NT2/D1 (cell line): Measurements from ENCODE around the gene LDLRAD4.

Experiments used
- DNase-seq: peaks from one replicate; pipeline ENCODE4 v3.0.0-alpha.2; 2011; ENCODE audit warnings: low read depth, low spot score
- H3K27me3 ChIP-seq: 2 replicates; pipeline ENCODE4 v1.6.0; 2011; ENCODE audit warnings: mild to moderate bottlenecking; ENCODE audit not compliant: insufficient read length, insufficient read depth
- H3K36me3 ChIP-seq: 2 replicates; pipeline ENCODE4 v1.6.1; 2011; ENCODE audit warnings: mild to moderate bottlenecking, low read length, mixed read lengths; ENCODE audit not compliant: insufficient read depth, insufficient read length
- H3K4me1 ChIP-seq: 2 replicates; pipeline ENCODE4 v1.5.1; 2011; ENCODE audit not compliant: insufficient read depth, insufficient read length
- H3K4me3 ChIP-seq: 2 replicates; pipeline ENCODE4 v1.5.1; 2011; ENCODE audit warnings: low read depth; ENCODE audit not compliant: insufficient read length
- H3K9ac ChIP-seq: 2 replicates; pipeline ENCODE4 v1.6.0; 2011; ENCODE audit warnings: low read depth; ENCODE audit not compliant: insufficient read length
- H3K9me3 ChIP-seq: 2 replicates; pipeline ENCODE4 v1.5.1; 2011; ENCODE audit warnings: mild to moderate bottlenecking, low read length; ENCODE audit not compliant: insufficient read depth
- SUZ12 ChIP-seq: IDR thresholded peaks from 2 replicates; pipeline ENCODE4 v1.6.1; 2011; ENCODE audit not compliant: insufficient read length, insufficient read depth; ENCODE audit errors: extremely low read depth
- YY1 ChIP-seq: IDR thresholded peaks from 2 replicates; pipeline ENCODE4 v1.6.1; 2011; ENCODE audit not compliant: insufficient read length, insufficient read depth
- ZNF274 ChIP-seq: IDR thresholded peaks from 2 replicates; pipeline ENCODE4 v1.6.1; 2011; ENCODE audit warnings: mild to moderate bottlenecking, low read depth, low read length

Gene LDLRAD4

DNA sequence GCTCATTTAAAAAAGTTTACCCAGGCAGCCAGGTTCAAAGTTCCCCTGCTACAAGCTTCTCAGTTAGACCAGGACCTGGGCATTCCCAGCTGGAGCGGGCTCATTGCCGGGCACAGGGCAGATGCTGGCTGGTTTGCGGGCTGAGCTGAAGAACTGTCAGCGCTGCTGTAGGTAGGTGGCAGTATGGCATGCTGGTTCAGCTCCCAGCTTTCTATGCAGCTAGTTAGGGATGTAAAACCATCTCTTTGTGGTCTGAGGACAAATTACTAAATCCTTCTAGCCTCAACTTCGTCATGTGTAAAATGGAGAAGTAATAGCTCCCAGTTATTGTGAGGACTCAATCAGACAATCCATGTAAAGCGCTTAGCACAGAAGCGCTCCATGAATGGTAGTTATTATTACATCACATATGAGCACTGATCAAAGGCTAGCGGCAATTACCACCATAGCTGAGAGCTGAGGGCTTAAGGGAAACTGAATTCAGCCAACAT, 2.4 kb upstream of the LDLRAD4 start:
- H3K36me3 ChIP-seq: no peaks in the 10 kb centered on the region
- DNase-seq: peak; percentile 43
- H3K4me3 ChIP-seq: no peak overlapping the region
- TF ChIP-seq ZNF274: no peak
- no peak for TF ChIP-seq YY1
- no peak for TF ChIP-seq SUZ12
- peaks cover 29% of the 10 kb centered on the region for H3K27me3 ChIP-seq
- no peaks in the 10 kb centered on the region for H3K9me3 ChIP-seq
- H3K4me1 ChIP-seq: no peaks in the 10 kb centered on the region
- H3K9ac ChIP-seq: no peak overlapping the region

DNA sequence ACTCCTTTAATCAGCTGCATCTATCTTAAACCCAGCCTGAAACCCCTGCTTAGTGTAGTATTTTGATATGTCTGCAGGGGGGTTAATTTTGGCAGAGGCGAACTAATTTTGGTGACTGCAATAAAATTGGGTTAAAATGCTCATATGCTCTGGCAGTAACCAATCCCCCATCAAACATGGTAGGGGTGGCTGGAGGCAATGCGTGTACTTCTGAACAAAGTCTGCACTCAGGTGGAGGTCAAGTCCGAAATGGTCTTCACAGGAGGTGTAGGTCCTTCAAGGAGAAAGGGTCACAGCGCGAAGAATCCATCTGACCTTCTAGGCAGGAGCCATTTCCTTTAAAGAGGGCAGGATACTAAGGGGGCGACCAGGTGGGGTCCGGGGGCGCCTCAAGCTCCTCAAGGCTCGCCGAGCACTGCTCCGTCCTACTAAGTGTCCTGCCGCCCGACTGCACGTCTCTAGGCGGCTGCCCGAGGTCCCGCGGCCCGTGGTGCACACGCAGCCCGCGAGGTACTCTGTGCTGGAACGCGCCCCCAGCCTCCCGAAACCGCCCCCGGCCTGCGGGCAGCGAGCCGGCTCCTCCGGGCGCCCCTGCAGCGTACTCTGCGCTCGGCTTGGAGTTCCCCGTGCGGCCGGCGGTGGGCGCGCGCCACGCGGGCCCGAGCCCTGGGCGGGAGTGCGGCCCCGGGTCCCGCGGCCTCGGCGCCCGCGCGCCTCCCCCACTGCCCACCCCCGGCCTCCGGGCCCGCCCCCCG, 1.7 kb upstream of the LDLRAD4 start:
- Histone ChIP-seq H3K4me1 (no peaks in the 10 kb centered on the region), H3K27me3 (peaks cover 29% of the 10 kb centered on the region), H3K9me3 (no peaks in the 10 kb centered on the region), H3K9ac (peak overlapping the region; percentile 50), H3K4me3 (peak overlapping the region; percentile 62), H3K36me3 (no peaks in the 10 kb centered on the region)
- DNase-seq: no peak
- TF ChIP-seq YY1 (no peak), SUZ12 (no peak), ZNF274 (no peak)

- no peak for DNase-seq
- H3K27me3 ChIP-seq: peaks cover 29% of the 10 kb centered on the region
- peak overlapping the region; percentile 74 for H3K9ac ChIP-seq
- peak overlapping the region; percentile 62 for H3K4me3 ChIP-seq
- TF ChIP-seq YY1 (no peak), ZNF274 (no peak), SUZ12 (no peak)
- peaks cover 2% of the 10 kb centered on the region for H3K4me1 ChIP-seq
- no peaks in the 10 kb centered on the region for H3K36me3 ChIP-seq
- H3K9me3 ChIP-seq: no peaks in the 10 kb centered on the region
These were observed 1.0 kb upstream of the LDLRAD4 start for GRCh38 chr18:13217466-13217961.

- Histone ChIP-seq H3K9ac (peak overlapping the region; percentile 74), H3K9me3 (no peaks in the 10 kb centered on the region), H3K27me3 (peaks cover 29% of the 10 kb centered on the region), H3K4me1 (peaks cover 2% of the 10 kb centered on the region), H3K36me3 (no peaks in the 10 kb centered on the region), H3K4me3 (peak overlapping the region; percentile 62)
- TF ChIP-seq YY1 (no peak), SUZ12 (no peak), ZNF274 (no peak)
- DNase-seq: no peak
These were observed 591 bp upstream of the LDLRAD4 start for GRCh38 chr18:13217971-13218367.

DNA sequence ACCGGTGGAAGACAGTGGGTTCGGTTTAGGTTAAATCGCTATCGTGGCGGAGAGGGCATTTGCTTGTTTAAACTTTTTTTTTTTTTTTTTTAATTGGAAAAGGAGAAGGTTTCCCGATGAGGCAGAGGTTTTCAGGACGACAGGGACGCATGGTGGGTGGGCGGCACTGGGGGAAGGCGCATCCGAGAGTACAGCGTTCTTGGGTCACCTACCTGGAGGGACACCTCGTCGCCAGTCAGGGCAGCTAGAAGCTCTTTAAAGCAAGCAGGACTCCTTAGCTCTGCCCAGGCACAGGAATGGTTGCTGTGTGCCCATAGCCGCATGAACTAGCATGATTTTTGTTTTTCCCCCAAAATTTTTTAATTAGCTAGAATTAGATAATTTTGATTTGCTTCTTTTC, 437 bp downstream of the LDLRAD4 start:
- Histone ChIP-seq H3K4me1 (peaks cover 2% of the 10 kb centered on the region), H3K36me3 (no peaks in the 10 kb centered on the region), H3K9ac (peak overlapping the region; percentile 74), H3K9me3 (no peaks in the 10 kb centered on the region), H3K4me3 (peak overlapping the region; percentile 62), H3K27me3 (peaks cover 29% of the 10 kb centered on the region)
- no peak for DNase-seq
- no peak for TF ChIP-seq YY1
- TF ChIP-seq ZNF274: no peak
- TF ChIP-seq SUZ12: no peak

GRCh38 chr18:13219593-13220159, 1.1 kb downstream of the LDLRAD4 start:
- H3K4me1 ChIP-seq: peaks cover 2% of the 10 kb centered on the region
- H3K36me3 ChIP-seq: no peaks in the 10 kb centered on the region
- no peak overlapping the region for H3K4me3 ChIP-seq
- no peaks in the 10 kb centered on the region for H3K9me3 ChIP-seq
- no peak for DNase-seq
- no peak for TF ChIP-seq ZNF274
- TF ChIP-seq SUZ12: no peak
- TF ChIP-seq YY1: no peak
- peaks cover 29% of the 10 kb centered on the region for H3K27me3 ChIP-seq
- no peak overlapping the region for H3K9ac ChIP-seq

DNA sequence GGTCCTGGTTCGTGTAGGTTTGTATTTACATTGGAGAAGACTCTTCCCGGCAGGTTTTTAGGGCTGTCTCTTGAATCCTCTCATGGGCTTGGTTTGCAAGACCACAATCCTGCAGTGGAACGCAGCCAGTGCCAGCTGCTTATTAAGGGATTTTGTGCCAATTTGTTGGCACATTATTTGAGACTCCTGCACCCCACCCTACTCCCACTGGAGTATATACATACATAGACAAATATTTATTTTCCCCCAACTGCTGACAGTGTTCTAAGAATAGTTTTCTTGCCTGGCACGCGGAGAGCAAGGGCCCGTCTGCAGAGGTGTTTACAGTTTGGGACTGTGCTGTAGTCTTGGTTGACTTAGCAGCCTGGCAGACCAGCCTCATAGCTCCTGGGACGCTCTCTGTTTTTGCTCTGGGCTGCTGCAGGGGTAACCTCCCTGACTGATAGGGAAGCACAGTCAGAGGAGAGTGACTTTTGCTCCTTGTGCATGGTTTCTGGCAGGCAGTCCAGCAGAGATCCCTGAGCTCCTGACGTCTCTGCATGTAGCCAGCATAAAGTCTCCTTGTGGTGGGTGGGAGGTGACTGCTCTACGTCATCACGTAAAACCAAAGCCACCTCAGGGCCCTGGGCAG, 1.9 kb downstream of the LDLRAD4 start:
- DNase-seq: no peak
- no peaks in the 10 kb centered on the region for H3K9me3 ChIP-seq
- H3K36me3 ChIP-seq: no peaks in the 10 kb centered on the region
- TF ChIP-seq SUZ12: no peak
- no peak for TF ChIP-seq YY1
- TF ChIP-seq ZNF274: no peak
- H3K4me1 ChIP-seq: peaks cover 2% of the 10 kb centered on the region
- H3K4me3 ChIP-seq: no peak overlapping the region
- peaks cover 23% of the 10 kb centered on the region for H3K27me3 ChIP-seq
- no peak overlapping the region for H3K9ac ChIP-seq
